Vagina (tissue), 2 donors: ENCODE results near the gene WWC2. TPM values are rescaled to one million over a fixed set of nuclear protein-coding genes. Genes with fewer than 3 reads are reported as not detected.

ENCODE experiments used
- DNase-seq, 2 donors: peaks; one replicate each; pipeline ENCODE4 v3.0.0-alpha.2; 2017; ENCODE audit errors: extremely low spot score in 2 of 2
- H3K27ac ChIP-seq: fragments of 200-600 bp; sonication (generic); one replicate; pipeline ENCODE4 v1.5.1; 2019
- H3K27me3 ChIP-seq: fragments of 200-600 bp; sonication (generic); one replicate; pipeline ENCODE4 v1.5.1; 2019
- H3K36me3 ChIP-seq, 2 donors: fragments of 200-600 bp; sonication (generic); one replicate each; pipeline ENCODE4 v1.5.1; 2017 to 2019
- H3K4me1 ChIP-seq: fragments of 200-600 bp; sonication (generic); one replicate; pipeline ENCODE4 v1.5.1; 2019
- H3K4me3 ChIP-seq, 2 donors: fragments of 200-600 bp; sonication (generic); 1 replicate in 1 of 2; 2 replicates in 1 of 2; pipeline ENCODE4 v1.5.1; 2016 to 2019
- H3K9me3 ChIP-seq: fragments of 200-600 bp; sonication (generic); one replicate; pipeline ENCODE4 v1.5.1; 2019
- POLR2A ChIP-seq, 2 donors: fragments of 450-650 bp; IDR thresholded peaks; one replicate each; pipeline ENCODE4 v1.6.1; 2017; ENCODE audit warnings: antibody characterized with exemption in 2 of 2, mild to moderate bottlenecking in 2 of 2, moderate library complexity in 2 of 2
- POLR2AphosphoS5 ChIP-seq, 2 donors: sonication (generic); formaldehyde crosslinking; IDR thresholded peaks; one replicate each; pipeline ENCODE4 v1.9.0; 2017; ENCODE audit warnings: antibody characterized with exemption in 2 of 2, mild to moderate bottlenecking in 2 of 2, low read depth in 1 of 2; ENCODE audit not compliant: insufficient read depth in 1 of 2
- intact Hi-C: fragments of 100-400 bp; cut with DNase I; formaldehyde crosslinking; loops from one replicate; pipeline ENCODE4 v1.15.1; 2023
- total RNA-seq: library from RNA; depleted of rRNA; stranded (reverse); fragments of >200 nt; gene quantifications from one replicate; pipeline ENCODE4 v1.2.3, GENCODE V29; 2016
- TF ChIP-seq, protein P1 (sequence below), 3 experiments: fragments of 450-650 bp in 2 of 3; fragments of 200-600 bp in 1 of 3; sonication (generic) in 1 of 3; IDR thresholded peaks; one replicate each; pipeline ENCODE4 v1.5.1; 2017 to 2019; ENCODE audit warnings: antibody characterized with exemption in 3 of 3, mild to moderate bottlenecking in 2 of 3, moderate library complexity in 2 of 3

WWC2 gene
- total RNA-seq, 1 donor from 2014 or later = 24.3 TPM

GRCh38 chr4:183139972-183140570 lies 41.0 kb downstream of the WWC2 start:
- H3K27ac ChIP-seq = no peak overlapping the region
- H3K27me3 ChIP-seq = no peaks in the 10 kb centered on the region
- H3K36me3 ChIP-seq = no peaks in the 10 kb centered on the region
- TF ChIP-seq POLR2A (IDR thresholded peaks at IDR 0.05) (no peak), POLR2AphosphoS5 (IDR thresholded peaks at IDR 0.05; ENCODE audit: insufficient read depth in 1 of 2, low read depth in 1 of 2) (no peak)
- TF ChIP-seq, protein P1, sequence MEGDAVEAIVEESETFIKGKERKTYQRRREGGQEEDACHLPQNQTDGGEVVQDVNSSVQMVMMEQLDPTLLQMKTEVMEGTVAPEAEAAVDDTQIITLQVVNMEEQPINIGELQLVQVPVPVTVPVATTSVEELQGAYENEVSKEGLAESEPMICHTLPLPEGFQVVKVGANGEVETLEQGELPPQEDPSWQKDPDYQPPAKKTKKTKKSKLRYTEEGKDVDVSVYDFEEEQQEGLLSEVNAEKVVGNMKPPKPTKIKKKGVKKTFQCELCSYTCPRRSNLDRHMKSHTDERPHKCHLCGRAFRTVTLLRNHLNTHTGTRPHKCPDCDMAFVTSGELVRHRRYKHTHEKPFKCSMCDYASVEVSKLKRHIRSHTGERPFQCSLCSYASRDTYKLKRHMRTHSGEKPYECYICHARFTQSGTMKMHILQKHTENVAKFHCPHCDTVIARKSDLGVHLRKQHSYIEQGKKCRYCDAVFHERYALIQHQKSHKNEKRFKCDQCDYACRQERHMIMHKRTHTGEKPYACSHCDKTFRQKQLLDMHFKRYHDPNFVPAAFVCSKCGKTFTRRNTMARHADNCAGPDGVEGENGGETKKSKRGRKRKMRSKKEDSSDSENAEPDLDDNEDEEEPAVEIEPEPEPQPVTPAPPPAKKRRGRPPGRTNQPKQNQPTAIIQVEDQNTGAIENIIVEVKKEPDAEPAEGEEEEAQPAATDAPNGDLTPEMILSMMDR (IDR thresholded peaks at IDR 0.05) = no peak
- intact Hi-C loops = no loop called here
- no peak for DNase-seq
- no peak overlapping the region for H3K4me3 ChIP-seq
- no peaks in the 10 kb centered on the region for H3K9me3 ChIP-seq
- H3K4me1 ChIP-seq = peaks cover 22% of the 10 kb centered on the region

DNA sequence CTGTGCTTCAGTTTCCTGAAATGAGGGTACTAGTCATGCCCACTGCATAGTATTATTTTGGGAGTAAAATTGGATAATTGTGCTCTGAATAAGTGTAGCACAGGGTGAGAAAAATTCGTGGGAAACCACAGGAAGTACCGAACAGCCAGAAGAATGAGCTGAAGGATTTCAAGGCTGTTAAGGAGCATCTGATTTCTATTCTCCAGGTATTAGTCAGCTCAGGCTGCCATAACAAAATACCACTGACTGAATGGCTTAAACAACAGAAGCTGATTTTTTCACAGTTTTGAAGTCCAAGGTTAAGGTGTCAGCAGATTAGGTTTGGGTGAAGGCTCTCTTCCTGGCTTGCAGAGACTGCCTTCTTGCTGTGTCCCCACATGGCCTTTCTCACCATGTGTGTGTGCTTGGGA lies 41.9 kb downstream of the WWC2 start:
- Histone ChIP-seq H3K27ac (no peak overlapping the region), H3K4me3 (no peak overlapping the region), H3K36me3 (no peaks in the 10 kb centered on the region), H3K9me3 (no peaks in the 10 kb centered on the region), H3K4me1 (peaks cover 25% of the 10 kb centered on the region), H3K27me3 (no peaks in the 10 kb centered on the region)
- intact Hi-C loops = no loop called here
- TF ChIP-seq, protein P1 (IDR thresholded peaks at IDR 0.05) = no peak
- no peak for TF ChIP-seq POLR2AphosphoS5 (IDR thresholded peaks at IDR 0.05; ENCODE audit: insufficient read depth in 1 of 2, low read depth in 1 of 2)
- no peak for TF ChIP-seq POLR2A (IDR thresholded peaks at IDR 0.05)
- DNase-seq = no peak

GRCh38 chr4:183141997-183142396 lies 42.9 kb downstream of the WWC2 start:
- no peak for DNase-seq
- Histone ChIP-seq H3K4me3 (no peak overlapping the region), H3K9me3 (no peaks in the 10 kb centered on the region), H3K27me3 (no peaks in the 10 kb centered on the region), H3K36me3 (no peaks in the 10 kb centered on the region), H3K4me1 (peaks cover 33% of the 10 kb centered on the region), H3K27ac (no peak overlapping the region)
- TF ChIP-seq POLR2AphosphoS5 (IDR thresholded peaks at IDR 0.05; ENCODE audit: insufficient read depth in 1 of 2, low read depth in 1 of 2) = no peak
- no peak for TF ChIP-seq POLR2A (IDR thresholded peaks at IDR 0.05)
- TF ChIP-seq, protein P1 (IDR thresholded peaks at IDR 0.05) = no peak
- intact Hi-C loops = no loop called here

GRCh38 chr4:183142571-183143550 lies 43.8 kb downstream of the WWC2 start:
- DNase-seq = no peak
- TF ChIP-seq POLR2A (IDR thresholded peaks at IDR 0.05) (no peak), POLR2AphosphoS5 (IDR thresholded peaks at IDR 0.05; ENCODE audit: insufficient read depth in 1 of 2, low read depth in 1 of 2) (no peak)
- TF ChIP-seq, protein P1 (IDR thresholded peaks at IDR 0.05) = no peak
- Histone ChIP-seq H3K9me3 (no peaks in the 10 kb centered on the region), H3K27me3 (no peaks in the 10 kb centered on the region), H3K36me3 (no peaks in the 10 kb centered on the region), H3K4me3 (no peak overlapping the region), H3K4me1 (peaks cover 33% of the 10 kb centered on the region), H3K27ac (no peak overlapping the region)
- intact Hi-C loops = no loop called here
